Measurements from ENCODE around the gene CBARP. TPM values are rescaled to one million over a fixed set of nuclear protein-coding genes. Genes with fewer than 3 reads are reported as not detected.
"Not testable (repeated sequence)": the region's sequence is repeated elsewhere in the genome, so short reads cannot be mapped to it uniquely, and the experiment has no call there.

Gene CBARP
- total RNA-seq, 1 donor from 2014 or later, result 1.0 TPM

DNA sequence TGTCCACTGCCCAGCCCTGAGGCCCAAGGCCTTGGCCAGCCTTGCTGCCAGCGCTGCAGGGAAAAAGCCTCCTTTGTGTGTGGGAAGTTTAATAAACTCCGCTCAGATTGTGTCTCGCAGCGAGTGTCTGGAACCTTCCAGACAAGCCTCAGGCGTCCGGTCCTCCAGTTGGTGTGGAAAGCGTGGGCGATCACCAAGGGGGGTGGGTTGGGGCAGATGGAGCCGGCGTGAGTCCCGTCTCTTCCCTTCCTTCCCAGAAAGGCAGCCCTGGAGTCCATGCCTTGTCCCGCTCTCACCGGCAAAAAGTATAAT, 27.6 kb downstream of the CBARP start:
- no peak for DNase-seq
- intact Hi-C loops (cut with DNase I), result no loop called here
- Histone ChIP-seq H3K9me3 (no peaks in the 10 kb centered on the region), H3K36me3 (peaks cover 8% of the 10 kb centered on the region), H3K27me3 (no peaks in the 10 kb centered on the region), H3K4me3 (no peak overlapping the region), H3K27ac (no peak overlapping the region), H3K4me1 (peaks cover 66% of the 10 kb centered on the region)
- TF ChIP-seq, protein P1, sequence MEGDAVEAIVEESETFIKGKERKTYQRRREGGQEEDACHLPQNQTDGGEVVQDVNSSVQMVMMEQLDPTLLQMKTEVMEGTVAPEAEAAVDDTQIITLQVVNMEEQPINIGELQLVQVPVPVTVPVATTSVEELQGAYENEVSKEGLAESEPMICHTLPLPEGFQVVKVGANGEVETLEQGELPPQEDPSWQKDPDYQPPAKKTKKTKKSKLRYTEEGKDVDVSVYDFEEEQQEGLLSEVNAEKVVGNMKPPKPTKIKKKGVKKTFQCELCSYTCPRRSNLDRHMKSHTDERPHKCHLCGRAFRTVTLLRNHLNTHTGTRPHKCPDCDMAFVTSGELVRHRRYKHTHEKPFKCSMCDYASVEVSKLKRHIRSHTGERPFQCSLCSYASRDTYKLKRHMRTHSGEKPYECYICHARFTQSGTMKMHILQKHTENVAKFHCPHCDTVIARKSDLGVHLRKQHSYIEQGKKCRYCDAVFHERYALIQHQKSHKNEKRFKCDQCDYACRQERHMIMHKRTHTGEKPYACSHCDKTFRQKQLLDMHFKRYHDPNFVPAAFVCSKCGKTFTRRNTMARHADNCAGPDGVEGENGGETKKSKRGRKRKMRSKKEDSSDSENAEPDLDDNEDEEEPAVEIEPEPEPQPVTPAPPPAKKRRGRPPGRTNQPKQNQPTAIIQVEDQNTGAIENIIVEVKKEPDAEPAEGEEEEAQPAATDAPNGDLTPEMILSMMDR (IDR thresholded peaks at IDR 0.05), result no peak
- ATAC-seq, result no peak

DNA sequence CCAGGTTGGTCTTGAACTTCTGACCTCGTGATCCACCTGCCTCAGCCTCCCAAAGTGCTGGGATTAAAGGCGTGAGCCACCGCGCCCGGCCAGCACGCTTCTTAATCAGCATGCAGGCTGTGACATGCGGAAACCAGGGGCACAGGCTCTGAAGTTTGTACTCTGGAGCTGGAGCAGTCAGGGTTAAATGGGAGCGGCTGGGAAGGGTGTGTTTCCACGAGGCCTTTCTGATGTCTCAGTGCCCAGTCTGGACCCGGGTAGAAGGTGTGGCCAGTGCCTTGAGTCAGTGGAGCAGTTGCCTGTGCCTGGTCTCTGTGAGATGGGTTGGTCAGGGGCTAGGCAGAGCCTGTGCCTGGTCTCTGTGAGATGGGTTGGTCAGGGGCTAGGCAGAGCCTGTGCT, 29.0 kb downstream of the CBARP start:
- H3K4me3 ChIP-seq; H3K36me3 ChIP-seq; DNase-seq; H3K27me3 ChIP-seq; H3K9me3 ChIP-seq; intact Hi-C loops (cut with DNase I); ATAC-seq: not testable (repeated sequence)
- peaks cover 58% of the 10 kb centered on the region for H3K4me1 ChIP-seq
- peak overlapping the region; percentile 3 for H3K27ac ChIP-seq

DNA sequence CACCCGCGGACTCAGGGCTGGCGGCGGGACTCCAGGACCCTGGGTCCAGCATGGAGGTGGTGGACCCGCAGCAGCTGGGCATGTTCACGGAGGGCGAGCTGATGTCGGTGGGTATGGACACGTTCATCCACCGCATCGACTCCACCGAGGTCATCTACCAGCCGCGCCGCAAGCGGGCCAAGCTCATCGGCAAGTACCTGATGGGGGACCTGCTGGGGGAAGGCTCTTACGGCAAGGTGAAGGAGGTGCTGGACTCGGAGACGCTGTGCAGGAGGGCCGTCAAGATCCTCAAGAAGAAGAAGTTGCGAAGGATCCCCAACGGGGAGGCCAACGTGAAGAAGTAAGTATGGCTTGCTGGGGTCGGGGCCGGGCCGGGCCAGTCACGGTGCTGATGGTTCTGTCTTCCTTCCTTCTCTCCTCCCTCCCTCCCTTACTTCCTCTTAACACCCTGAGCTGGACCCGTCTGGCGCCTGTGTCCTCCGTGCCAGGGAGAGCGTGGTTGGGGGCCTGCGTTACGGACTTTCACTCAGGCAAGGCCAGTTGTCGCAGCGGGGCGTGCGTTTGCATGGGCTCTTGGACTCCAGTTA, 30.8 kb downstream of the CBARP start:
- ATAC-seq (peak; percentile 17), DNase-seq (no peak)
- TF ChIP-seq, protein P1 (IDR thresholded peaks at IDR 0.05), result no peak
- peak overlapping the region; percentile 80 for H3K27ac ChIP-seq
- peaks cover 4% of the 10 kb centered on the region for H3K36me3 ChIP-seq
- H3K27me3 ChIP-seq, result no peaks in the 10 kb centered on the region
- peak overlapping the region; percentile 72 for H3K4me3 ChIP-seq
- no peaks in the 10 kb centered on the region for H3K9me3 ChIP-seq
- H3K4me1 ChIP-seq, result peaks cover 55% of the 10 kb centered on the region
- intact Hi-C loops (cut with DNase I), result no loop called here

DNA sequence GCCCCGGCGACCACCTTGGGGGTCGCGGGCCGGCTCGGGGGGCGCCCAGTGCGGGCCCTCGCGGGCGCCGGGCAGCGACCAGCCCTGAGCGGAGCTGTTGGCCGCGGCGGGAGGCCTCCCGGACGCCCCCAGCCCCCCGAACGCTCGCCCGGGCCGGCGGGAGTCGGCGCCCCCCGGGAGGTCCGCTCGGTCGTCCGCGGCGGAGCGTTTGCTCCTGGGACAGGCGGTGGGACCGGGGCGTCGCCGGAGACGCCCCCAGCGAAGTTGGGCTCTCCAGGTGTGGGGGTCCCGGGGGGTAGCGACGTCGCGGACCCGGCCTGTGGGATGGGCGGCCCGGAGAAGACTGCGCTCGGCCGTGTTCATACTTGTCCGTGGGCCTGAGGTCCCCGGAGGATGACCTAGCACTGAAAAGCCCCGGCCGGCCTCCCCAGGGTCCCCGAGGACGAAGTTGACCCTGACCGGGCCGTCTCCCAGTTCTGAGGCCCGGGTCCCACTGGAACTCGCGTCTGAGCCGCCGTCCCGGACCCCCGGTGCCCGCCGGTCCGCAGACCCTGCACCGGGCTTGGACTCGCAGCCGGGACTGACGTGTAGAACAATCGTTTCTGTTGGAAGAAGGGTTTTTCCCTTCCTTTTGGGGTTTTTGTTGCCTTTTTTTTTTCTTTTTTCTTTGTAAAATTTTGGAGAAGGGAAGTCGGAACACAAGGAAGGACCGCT, 31.5 kb downstream of the CBARP start:
- ATAC-seq, result no peak
- Histone ChIP-seq H3K9me3 (no peaks in the 10 kb centered on the region), H3K4me3 (peak overlapping the region; percentile 72), H3K27me3 (no peaks in the 10 kb centered on the region), H3K36me3 (peaks cover 4% of the 10 kb centered on the region), H3K4me1 (peaks cover 48% of the 10 kb centered on the region), H3K27ac (peak overlapping the region; percentile 80)
- DNase-seq, result no peak
- TF ChIP-seq, protein P1 (IDR thresholded peaks at IDR 0.05), result no peak
- intact Hi-C loops (cut with DNase I), result no loop called here

DNA sequence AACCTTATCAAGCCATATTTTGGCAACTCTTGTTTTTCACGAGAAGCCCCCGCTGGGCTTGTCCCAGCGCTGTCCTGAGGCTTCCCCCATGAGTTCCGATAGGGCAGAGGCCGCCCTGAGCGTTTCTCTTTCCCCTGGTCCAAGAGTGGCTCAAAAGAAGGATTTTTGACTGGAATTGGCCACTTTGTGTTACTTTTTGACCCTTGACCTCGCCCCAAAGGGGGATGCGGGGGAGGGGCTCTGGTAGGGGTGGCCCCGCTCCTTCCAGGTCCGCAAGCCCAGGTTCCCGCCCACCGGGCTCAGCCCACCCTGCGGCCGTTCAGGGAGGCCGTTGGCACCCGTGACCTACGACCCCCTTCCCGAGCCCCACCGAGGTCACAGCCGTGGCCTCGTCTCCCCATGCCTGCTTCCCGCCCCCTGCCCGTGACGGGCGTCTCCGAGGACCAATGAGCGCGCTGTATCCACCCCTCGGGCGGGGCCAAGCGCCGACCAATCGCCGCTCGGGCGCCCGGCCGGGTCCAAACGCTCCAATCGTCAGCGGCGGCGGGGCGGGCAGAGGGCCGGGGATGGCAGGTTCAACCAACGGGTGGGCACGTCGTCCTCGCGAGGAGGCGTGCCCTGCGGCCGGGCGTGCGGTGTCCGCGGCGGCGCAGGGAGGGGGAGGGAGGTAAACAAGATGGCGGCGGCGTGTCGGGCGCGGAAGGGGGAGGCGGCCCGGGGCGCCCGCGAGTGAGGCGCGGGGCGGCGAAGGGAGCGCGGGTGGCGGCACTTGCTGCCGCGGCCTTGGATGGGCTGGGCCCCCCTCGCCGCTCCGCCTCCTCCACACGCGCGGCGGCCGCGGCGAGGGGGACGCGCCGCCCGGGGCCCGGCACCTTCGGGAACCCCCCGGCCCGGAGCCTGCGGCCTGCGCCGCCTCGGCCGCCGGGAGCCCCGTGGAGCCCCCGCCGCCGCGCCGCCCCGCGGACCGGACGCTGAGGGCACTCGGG, 32.4 kb downstream of the CBARP start, which contains the start of gene STK11:
STK11 (plus strand) TSS at position 665 of the 986 bp plus-strand sequence. CDS start 1,136 bp downstream, outside the sequence.
- ATAC-seq (peak; percentile 97), DNase-seq (peak; percentile 100)
- intact Hi-C loops (cut with DNase I), result no loop called here
- peak within 1 kb of the TSS; percentile 72 for H3K4me3 ChIP-seq
- no peaks in the 10 kb centered on the region for H3K27me3 ChIP-seq
- peaks cover 44% of the 10 kb centered on the region for H3K4me1 ChIP-seq
- no peaks in the 10 kb centered on the region for H3K9me3 ChIP-seq
- TF ChIP-seq, protein P1 (IDR thresholded peaks at IDR 0.05), result no peak
- peaks cover 3% of the 10 kb centered on the region for H3K36me3 ChIP-seq
- peak within 1 kb of the TSS; percentile 81 for H3K27ac ChIP-seq

DNA sequence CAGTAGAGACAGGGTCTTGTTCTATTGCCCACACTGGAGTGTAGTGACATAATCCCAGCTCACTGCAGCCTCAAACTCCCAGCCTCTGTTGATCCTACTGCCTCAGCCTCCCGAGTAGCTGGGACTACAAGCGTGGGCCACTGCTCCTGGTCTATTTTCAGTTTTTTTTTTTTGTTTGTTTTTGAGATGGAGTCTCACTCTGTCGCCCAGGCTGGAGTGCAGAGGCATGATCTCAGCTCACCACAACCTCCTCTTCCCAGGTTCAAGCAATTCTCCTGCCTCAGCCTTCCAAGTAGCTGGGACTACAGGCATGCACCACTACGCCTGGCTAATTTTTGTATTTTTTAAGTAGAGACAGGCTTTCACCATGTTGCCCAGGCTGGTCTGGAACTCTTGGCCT, 37.2 kb downstream of the CBARP start:
- ATAC-seq; H3K36me3 ChIP-seq; H3K27me3 ChIP-seq; H3K27ac ChIP-seq; DNase-seq; intact Hi-C loops (cut with DNase I); H3K9me3 ChIP-seq; H3K4me3 ChIP-seq: not testable (repeated sequence)
- peaks cover 15% of the 10 kb centered on the region for H3K4me1 ChIP-seq

All from upper lobe of right lung (tissue), 1 donor.